ENCODE data around the gene CNOT9.

DNA sequence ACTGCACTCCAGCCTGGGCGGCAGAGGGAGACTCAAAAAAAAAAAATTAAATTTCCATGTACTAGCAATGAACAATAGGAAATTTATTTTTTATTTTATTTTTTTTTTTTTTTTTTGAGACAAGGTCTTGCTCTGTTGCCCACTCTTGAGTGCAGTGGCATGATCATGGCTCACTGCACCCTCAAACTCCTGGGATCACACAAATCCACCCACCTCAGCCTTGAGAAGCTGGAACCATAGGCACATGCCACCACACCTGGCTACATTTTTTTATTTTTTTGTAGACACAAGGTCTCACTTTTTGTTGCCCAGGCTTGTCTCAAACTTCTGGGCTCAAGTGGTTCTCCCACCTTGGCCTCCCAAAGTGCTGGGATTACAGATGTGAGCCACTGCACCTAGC lies 16.9 kb downstream of the CNOT9 start:
- TF ChIP-seq, protein P1, sequence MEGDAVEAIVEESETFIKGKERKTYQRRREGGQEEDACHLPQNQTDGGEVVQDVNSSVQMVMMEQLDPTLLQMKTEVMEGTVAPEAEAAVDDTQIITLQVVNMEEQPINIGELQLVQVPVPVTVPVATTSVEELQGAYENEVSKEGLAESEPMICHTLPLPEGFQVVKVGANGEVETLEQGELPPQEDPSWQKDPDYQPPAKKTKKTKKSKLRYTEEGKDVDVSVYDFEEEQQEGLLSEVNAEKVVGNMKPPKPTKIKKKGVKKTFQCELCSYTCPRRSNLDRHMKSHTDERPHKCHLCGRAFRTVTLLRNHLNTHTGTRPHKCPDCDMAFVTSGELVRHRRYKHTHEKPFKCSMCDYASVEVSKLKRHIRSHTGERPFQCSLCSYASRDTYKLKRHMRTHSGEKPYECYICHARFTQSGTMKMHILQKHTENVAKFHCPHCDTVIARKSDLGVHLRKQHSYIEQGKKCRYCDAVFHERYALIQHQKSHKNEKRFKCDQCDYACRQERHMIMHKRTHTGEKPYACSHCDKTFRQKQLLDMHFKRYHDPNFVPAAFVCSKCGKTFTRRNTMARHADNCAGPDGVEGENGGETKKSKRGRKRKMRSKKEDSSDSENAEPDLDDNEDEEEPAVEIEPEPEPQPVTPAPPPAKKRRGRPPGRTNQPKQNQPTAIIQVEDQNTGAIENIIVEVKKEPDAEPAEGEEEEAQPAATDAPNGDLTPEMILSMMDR (IDR thresholded peaks at IDR 0.05; ENCODE audit: borderline replicate concordance, extremely low read depth, low read length, poor library complexity, severe bottlenecking) = no peak
- no peak for TF ChIP-seq EZH2 (IDR thresholded peaks at IDR 0.05; ENCODE audit: borderline replicate concordance, low read depth, low read length, severe bottlenecking)

Measured in DND-41 (cell line).